Fibroblast of skin of left quadriceps (primary cell): ENCODE measurements around the gene CIC.
"Not testable (repeated sequence)": the region's sequence is repeated elsewhere in the genome, so short reads cannot be mapped to it uniquely, and the experiment has no call there.

Experiments
- DNase-seq, 2 experiments: peaks; one replicate each; pipeline ENCODE4 v3.0.0-alpha.2; 2013; ENCODE audit warnings: low read depth in 2 of 2

CIC gene

GRCh38 chr19:42255766-42256745, 13.0 kb upstream of the CIC start:
- DNase-seq = no peak

DNA sequence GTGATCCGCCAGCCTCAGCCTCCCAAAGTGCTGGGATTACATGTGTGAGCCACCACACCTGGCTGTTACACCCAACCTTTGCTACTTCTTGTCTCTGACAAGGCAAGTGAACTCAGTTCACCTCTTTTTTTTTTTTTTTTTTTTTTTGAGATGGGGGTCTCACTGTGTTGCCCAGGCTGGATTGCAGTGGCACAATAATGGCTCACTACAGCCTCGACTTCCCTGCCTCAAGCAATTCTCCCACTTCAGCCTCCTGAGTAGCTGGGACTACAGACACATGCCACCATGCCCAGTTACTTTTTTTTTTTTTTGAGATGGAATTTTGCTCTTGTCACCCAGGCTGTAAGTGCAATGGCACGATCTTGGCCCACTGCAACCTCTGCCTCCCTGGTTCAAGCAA, 11.2 kb upstream of the CIC start:
- DNase-seq = not testable (repeated sequence)

DNA sequence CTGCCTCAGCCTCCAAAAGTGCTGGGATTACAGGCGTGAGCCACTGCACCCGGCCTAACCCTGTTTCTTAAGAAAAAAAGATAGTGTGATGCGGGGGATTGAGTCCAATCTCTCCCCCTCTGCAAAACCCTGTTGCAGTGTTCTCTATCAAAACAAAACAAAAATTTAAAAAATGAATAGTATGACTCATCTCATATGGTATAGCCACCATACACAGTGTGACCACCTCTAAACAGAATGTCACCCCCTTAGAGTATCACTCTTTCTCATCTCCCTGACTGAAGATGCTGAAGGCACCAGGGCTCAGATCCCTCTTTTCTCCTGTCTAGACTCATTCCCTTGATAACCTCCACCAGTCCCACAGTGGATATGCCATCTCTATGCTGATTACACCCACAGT, 7.3 kb upstream of the CIC start:
- DNase-seq = no peak

DNA sequence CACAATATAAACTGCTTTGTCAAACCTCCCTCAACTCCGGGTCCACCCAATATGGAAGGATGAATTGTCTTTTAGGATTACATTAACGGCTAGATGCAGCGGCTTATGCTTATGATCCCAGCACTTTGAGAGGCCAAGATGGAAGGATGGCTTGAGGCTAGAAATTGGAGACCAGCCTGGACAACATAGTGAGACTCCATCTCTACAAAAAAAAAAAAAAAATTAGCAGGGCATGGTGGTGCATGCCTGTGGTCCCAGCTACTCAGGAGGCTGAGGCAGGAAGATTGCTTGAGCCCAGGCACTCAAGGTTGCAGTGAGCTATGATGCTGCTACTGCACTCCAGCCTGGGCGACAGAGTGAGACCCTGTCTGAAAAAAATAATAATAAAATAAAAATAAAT, 2.9 kb upstream of the CIC start:
- DNase-seq = not testable (repeated sequence)

DNA sequence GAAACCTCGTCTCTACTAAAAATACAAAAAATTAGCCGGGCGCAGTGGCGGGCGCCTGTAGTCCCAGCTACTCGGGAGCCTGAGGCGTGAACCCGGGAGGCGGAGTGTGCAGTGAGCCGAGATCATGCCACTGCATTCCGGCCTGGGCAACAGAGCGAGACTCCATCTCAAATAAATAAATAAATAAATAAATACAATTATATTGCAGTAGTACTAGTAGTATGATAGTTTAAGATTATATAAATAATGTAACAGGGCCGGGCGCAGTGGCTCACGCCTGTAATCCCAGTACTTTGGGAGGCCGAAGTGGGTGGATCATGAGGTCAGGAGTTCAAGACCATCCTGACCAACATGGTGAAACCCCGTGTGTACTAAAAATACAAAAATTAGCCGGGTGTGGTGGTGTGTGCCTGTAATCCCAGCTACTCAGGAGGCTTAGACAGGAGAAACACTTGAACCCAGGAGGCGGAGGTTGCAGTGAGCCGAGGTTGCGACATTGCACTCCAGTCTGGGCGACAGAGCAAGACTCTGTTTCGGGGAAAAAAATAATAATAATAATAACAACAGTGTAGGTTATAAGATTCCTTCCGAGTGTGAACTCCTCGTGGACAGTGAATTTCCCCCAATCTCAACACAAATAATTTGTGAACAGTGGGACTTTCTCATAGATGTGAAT, 2.0 kb upstream of the CIC start:
- not testable (repeated sequence) for DNase-seq

GRCh38 chr19:42267644-42268141, 1.4 kb upstream of the CIC start:
- DNase-seq = no peak

- peak; percentile 99 for DNase-seq
Measured at GRCh38 chr19:42268142-42268703, 829 bp upstream of the CIC start.

DNA sequence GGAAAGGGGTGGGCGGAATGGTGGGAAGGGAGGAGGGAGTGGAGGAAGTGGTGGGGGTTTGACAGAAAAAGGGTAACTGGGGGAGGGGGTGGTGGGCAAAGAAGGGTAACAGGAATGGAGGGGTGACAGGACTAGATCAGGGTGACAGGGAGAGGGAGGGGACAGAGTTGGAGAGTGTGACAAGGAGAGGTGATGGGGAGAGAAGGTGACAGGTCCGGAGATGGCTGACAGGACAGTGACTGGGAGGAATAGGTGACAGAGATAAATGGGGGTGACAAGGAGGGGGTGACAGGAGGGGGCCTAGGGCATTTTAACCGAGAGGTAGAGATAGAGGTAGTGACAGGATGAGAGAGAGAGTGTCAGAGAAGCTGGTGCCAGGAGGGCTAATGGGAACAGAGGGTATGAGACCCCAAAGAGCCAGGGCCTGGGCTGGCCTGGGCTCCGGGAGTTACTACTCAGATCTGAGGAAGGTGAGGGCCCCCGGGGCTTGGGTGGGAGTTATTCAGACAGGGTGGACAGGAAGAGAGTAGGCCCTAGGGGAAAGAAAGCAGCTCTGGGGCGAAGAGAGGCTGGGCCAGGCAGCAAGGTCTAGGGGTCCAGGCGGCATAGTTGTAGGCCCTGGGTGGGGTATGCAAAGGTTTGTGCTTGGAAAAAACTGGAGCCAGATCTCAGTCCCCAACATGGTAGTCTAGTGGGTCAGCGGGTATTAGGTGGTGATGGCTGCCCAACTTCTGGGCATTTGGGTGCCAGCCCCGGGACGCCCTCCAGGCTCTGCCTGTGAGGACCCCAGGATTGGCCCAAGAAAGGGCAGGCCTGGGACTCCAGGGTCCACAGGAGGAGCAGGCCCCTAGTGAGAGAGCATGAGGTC, 660 bp downstream of the CIC start:
- no peak for DNase-seq

- no peak for DNase-seq
Measured at GRCh38 chr19:42270346-42271044, 1.4 kb downstream of the CIC start.

GRCh38 chr19:42271045-42271419, 2.0 kb downstream of the CIC start:
- no peak for DNase-seq

DNA sequence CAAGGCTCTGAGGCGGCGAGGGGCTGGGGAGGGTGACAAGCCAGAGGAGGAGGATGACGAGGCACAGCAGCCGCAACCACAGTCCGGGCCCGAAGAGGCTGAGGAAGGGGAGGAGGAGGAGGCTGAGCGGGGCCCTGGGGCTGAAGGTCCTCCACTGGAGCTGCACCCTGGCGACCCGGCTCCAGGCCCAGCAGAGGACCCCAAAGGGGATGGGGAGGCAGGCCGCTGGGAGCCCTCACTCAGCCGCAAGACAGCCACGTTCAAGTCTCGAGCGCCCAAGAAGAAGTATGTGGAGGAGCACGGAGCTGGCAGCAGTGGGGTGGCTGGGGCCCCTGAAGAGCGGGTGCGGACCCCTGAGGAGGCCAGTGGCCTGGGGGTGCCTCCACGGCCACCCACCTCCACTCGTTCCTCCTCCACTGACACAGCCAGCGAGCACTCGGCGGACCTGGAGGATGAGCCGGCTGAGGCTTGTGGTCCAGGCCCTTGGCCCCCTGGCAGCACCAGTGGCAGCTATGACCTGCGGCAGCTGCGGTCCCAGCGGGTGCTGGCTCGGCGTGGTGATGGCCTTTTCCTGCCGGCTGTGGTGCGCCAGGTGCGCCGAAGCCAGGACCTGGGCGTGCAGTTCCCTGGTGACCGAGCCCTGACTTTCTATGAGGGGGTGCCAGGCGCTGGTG, 2.9 kb downstream of the CIC start:
- DNase-seq = no peak

- no peak for DNase-seq
Measured at GRCh38 chr19:42272535-42272897, 3.5 kb downstream of the CIC start.

- DNase-seq = no peak
Measured at GRCh38 chr19:42272989-42273406, 3.9 kb downstream of the CIC start.

DNA sequence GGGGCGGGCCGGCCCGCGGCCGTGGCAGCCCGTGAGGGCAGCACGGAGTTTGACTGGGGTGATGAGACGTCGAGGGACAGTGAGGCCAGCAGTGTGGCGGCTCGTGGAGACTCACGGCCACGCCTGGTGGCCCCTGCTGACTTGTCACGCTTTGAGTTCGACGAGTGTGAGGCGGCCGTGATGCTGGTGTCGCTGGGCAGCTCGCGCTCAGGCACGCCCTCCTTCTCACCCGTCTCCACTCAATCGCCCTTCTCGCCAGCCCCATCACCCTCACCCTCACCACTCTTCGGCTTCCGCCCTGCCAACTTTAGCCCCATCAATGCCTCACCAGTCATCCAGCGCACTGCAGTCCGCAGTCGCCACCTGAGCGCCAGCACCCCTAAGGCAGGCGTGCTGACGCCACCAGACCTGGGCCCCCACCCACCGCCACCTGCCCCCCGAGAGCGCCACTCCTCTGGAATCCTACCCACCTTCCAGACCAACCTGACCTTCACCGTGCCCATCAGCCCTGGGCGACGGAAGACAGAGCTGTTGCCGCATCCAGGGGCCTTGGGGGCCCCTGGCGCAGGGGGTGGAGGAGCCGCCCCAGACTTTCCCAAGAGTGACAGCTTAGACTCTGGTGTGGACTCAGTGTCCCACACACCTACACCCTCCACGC, 4.5 kb downstream of the CIC start:
- no peak for DNase-seq

GRCh38 chr19:42274065-42274682, 5.1 kb downstream of the CIC start:
- DNase-seq = no peak

DNA sequence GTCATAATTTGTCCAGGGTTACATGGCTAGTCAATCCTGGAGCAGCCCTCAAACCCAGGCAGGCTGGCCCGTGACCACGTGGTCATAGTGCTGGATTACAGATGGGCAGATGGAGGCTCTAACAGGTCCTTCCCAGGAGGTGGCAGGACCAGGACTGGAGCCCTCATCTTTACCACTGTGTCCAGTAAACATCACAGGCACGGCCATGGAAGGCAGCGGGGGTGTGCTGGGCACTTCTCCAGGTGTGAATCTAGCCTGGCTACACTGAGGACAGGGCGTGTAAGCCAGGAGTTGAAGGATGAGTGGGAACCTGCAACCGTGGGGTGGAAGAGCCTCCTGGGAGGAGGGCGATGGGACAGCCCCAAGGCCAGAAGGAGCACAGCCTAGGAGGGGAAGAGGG, 6.1 kb downstream of the CIC start:
- no peak for DNase-seq

DNA sequence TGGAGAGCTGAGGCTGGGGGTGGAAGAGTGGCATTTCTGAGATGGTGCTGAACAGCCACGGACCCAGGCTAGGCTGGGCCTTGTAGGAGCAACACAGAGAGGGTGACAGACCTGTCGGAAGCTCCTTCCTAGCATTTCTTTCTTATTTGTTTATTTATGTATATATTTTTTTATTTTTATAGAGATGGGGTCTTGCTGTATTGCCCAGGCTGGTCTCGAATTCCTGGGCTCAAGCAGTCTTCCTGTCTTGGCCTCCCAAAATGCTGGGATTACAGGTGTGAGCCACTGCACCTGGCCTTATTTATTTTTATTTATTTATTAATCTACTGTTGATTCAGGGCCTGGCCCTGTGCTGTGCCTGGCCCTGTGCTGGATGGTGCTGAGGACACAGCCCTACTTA, 6.5 kb downstream of the CIC start:
- no peak for DNase-seq

DNA sequence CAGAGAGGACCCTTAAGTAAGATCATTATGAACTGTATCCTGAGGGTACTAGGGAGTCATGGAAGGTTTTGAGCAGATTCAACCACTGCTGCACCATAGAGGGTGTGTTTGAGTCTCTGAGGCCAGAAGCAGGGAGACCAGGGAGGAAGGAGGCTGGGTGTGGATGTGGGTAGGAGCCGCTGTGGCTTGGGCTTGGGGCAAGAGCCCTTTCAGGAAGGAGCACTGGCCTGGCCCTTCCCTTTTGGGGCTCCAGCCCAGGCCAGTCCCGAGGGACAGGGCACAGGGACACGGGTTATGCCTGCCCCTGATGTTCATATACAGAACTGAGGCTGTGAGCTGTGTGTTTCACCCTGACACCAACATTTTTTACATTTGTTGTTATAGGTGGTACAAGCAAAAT, 7.2 kb downstream of the CIC start:
- DNase-seq = no peak

DNA sequence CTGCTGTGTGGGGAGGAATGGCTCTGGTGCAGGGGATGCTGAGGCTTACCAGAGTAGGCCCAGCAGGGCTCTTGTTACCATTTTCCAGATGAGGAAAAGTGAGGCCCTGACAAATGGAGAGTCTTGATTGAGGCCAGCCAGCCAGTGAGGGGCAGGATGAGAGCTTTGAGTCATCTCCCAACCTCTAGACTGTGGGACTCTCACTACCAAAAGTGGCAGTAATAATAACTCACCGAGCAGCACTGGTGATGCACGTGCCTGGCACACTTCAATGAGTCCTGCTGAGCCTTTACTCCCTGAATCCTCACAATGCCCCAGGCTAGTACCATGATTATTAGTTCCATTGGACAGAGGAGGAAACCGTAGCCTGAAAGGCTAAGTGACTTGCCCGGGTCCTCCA, 7.8 kb downstream of the CIC start:
- DNase-seq = no peak
